ENCODE measurements around the gene PDE9A.

DNA sequence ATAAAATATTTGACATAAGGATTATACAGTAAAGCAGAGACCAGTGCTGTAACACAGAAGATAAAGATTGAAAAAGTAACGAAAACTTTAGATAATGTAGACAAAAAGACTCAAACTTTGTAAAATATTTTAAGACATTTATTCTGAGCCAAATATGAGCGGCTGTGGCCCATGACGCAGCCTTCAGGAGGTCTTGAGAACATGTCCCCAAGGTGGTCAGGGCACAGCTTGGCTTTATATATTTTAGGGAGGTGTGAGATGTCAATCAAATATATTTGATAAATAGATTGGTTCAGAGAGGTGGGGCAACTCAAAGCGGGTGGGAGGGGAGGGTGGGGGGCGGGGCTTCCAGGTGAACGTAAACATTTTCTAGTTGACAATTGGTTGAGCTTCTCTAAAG lies 144.7 kb downstream of the PDE9A start:
- TF ChIP-seq, protein P1, sequence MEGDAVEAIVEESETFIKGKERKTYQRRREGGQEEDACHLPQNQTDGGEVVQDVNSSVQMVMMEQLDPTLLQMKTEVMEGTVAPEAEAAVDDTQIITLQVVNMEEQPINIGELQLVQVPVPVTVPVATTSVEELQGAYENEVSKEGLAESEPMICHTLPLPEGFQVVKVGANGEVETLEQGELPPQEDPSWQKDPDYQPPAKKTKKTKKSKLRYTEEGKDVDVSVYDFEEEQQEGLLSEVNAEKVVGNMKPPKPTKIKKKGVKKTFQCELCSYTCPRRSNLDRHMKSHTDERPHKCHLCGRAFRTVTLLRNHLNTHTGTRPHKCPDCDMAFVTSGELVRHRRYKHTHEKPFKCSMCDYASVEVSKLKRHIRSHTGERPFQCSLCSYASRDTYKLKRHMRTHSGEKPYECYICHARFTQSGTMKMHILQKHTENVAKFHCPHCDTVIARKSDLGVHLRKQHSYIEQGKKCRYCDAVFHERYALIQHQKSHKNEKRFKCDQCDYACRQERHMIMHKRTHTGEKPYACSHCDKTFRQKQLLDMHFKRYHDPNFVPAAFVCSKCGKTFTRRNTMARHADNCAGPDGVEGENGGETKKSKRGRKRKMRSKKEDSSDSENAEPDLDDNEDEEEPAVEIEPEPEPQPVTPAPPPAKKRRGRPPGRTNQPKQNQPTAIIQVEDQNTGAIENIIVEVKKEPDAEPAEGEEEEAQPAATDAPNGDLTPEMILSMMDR (IDR thresholded peaks at IDR 0.05; ENCODE audit: low read length), result no peak
- no peak for TF ChIP-seq EZH2phosphoT487 (IDR thresholded peaks at IDR 0.05; ENCODE audit: low read length)
- TF ChIP-seq EZH2 (optimal IDR thresholded peaks at IDR 0.05; ENCODE audit: low read depth, low read length), result no peak
